ENCODE results near the gene KHK.

Gene KHK

GRCh38 chr2:27082773-27083409 lies 3.7 kb upstream of the KHK start:
- FAIRE-seq = no peak

- no peak for FAIRE-seq
These were observed 2.9 kb upstream of the KHK start for GRCh38 chr2:27083410-27084296.

- FAIRE-seq = no peak
These were observed 2.1 kb upstream of the KHK start for GRCh38 chr2:27084297-27085061.

GRCh38 chr2:27085062-27085672 lies 1.4 kb upstream of the KHK start:
- no peak for FAIRE-seq

- FAIRE-seq = no peak
These were observed 891 bp upstream of the KHK start for GRCh38 chr2:27085673-27086089.

GRCh38 chr2:27086090-27086723 lies 365 bp upstream of the KHK start:
- no peak for FAIRE-seq

- FAIRE-seq = no peak
These were observed 1.3 kb downstream of the KHK start for GRCh38 chr2:27087823-27088410.

GRCh38 chr2:27088634-27089033 lies 2.1 kb downstream of the KHK start:
- no peak for FAIRE-seq

- no peak for FAIRE-seq
These were observed 2.8 kb downstream of the KHK start for GRCh38 chr2:27089111-27089954.

- FAIRE-seq = no peak
These were observed 5.4 kb downstream of the KHK start for GRCh38 chr2:27091746-27092695.

GRCh38 chr2:27092696-27093429 lies 6.3 kb downstream of the KHK start:
- no peak for FAIRE-seq

GRCh38 chr2:27093430-27094352 lies 7.1 kb downstream of the KHK start:
- no peak for FAIRE-seq

- no peak for FAIRE-seq
These were observed 7.9 kb downstream of the KHK start for GRCh38 chr2:27094353-27094984.

GRCh38 chr2:27095427-27095744 lies 8.8 kb downstream of the KHK start:
- FAIRE-seq = no peak

GRCh38 chr2:27095745-27096651 lies 9.4 kb downstream of the KHK start:
- no peak for FAIRE-seq

GRCh38 chr2:27096748-27097297 lies 10.3 kb downstream of the KHK start:
- no peak for FAIRE-seq

Data from A204.1 (cell line).